Measurements from ENCODE around the gene SACS.

The SACS gene

DNA sequence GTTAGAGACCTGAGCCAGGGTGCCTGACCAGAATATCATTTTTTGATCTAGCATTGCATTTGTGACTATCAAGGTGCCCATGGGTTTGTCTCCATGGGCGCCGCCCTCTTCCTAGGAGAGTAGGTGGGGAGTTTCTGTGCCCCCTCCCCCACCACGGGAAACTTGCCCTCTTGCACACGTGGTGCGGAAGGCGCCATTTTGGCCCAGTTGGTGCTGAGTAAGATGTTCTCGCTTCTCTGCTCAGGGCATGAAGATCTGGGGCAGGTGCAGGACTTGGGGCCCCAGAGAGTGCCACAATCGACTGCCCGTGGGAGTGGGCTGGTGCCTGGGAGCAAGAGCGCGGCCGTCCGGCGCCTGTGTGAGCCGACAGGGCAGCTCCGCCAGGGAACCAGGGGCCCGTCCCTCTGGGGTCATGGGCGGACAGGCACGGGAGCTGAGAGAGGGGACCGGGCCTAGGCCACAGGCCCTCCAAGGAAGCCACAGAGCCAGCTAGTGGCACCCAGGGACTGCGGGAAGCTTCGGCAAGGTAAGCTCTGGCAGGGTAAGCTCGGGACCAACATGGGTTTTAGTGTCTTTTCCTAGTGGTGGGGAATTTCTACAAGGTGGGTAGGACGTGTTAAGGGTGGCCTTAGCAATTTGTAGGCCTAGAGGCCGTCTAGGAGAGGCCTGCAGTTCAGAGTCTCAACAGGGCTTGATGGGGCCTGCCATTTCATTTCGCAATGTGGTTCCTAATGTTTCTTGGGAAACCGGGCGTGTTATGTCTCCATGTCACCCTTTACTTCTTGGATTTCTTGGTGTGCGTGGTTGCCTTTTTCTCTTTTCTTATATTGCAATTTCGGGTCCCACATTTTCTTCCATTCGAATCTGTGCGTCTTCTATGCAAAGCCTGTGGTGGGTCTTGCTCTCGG, 14.5 kb downstream of the SACS start:
- Histone ChIP-seq H3K9ac (ENCODE audit: low read length) (no peak overlapping the region), H3K9me2 (ENCODE audit: low read depth, low read length) (no peaks in the 10 kb centered on the region), H3K27me3 (ENCODE audit: insufficient read depth, low read length) (no peaks in the 10 kb centered on the region), H3K4me3 (ENCODE audit: low read depth, low read length, poor library complexity, severe bottlenecking) (no peak overlapping the region), H3K27ac (ENCODE audit: low read depth, low read length, poor library complexity, severe bottlenecking) (no peak overlapping the region), H3K36me3 (ENCODE audit: insufficient read depth, low read length) (no peaks in the 10 kb centered on the region), H3F3A (ENCODE audit: insufficient read depth, low read length) (no peaks in the 10 kb centered on the region), H4K20me1 (ENCODE audit: insufficient read depth, low read length) (no peaks in the 10 kb centered on the region), H3K79me2 (ENCODE audit: insufficient read depth, low read length) (no peaks in the 10 kb centered on the region), H2AFZ (ENCODE audit: low read length) (no peak overlapping the region), H3K4me1 (ENCODE audit: insufficient read depth, low read length, severe bottlenecking) (no peaks in the 10 kb centered on the region), H3K9me3 (ENCODE audit: low read length) (no peaks in the 10 kb centered on the region), H3K4me2 (ENCODE audit: low read length) (no peak overlapping the region)
- no peak for TF ChIP-seq EZH2 (IDR thresholded peaks at IDR 0.05; ENCODE audit: borderline replicate concordance, low read length)
- TF ChIP-seq, protein P1, sequence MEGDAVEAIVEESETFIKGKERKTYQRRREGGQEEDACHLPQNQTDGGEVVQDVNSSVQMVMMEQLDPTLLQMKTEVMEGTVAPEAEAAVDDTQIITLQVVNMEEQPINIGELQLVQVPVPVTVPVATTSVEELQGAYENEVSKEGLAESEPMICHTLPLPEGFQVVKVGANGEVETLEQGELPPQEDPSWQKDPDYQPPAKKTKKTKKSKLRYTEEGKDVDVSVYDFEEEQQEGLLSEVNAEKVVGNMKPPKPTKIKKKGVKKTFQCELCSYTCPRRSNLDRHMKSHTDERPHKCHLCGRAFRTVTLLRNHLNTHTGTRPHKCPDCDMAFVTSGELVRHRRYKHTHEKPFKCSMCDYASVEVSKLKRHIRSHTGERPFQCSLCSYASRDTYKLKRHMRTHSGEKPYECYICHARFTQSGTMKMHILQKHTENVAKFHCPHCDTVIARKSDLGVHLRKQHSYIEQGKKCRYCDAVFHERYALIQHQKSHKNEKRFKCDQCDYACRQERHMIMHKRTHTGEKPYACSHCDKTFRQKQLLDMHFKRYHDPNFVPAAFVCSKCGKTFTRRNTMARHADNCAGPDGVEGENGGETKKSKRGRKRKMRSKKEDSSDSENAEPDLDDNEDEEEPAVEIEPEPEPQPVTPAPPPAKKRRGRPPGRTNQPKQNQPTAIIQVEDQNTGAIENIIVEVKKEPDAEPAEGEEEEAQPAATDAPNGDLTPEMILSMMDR (IDR thresholded peaks at IDR 0.05; ENCODE audit: low read length) = no peak

DNA sequence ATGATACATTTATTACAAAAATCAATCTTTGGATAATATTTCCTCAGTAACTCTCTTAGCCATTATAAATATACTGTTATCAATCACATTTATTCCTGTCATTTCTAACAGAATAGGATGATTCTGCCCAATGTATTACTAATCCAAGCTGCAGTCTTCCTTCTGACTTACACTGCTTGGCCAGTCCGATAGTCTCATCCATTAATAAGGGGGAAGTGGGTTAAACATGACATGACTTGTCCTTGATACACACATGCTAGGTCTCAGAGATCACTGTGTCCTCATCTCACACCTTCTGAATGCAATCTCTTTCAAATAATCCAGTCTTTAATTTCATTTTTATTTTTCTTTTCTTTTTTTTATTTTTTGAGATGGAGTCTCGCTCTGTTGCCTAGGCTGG, 18.8 kb downstream of the SACS start:
- H3K27ac ChIP-seq (ENCODE audit: low read depth, low read length, poor library complexity, severe bottlenecking) = no peak overlapping the region
- no peaks in the 10 kb centered on the region for H3K79me2 ChIP-seq (ENCODE audit: insufficient read depth, low read length)
- no peak for TF ChIP-seq EZH2 (IDR thresholded peaks at IDR 0.05; ENCODE audit: borderline replicate concordance, low read length)
- TF ChIP-seq, protein P1 (IDR thresholded peaks at IDR 0.05; ENCODE audit: low read length) = no peak
- no peak overlapping the region for H2AFZ ChIP-seq (ENCODE audit: low read length)
- no peak overlapping the region for H3K4me2 ChIP-seq (ENCODE audit: low read length)
- no peaks in the 10 kb centered on the region for H3F3A ChIP-seq (ENCODE audit: insufficient read depth, low read length)
- no peaks in the 10 kb centered on the region for H3K27me3 ChIP-seq (ENCODE audit: insufficient read depth, low read length)
- no peaks in the 10 kb centered on the region for H3K4me1 ChIP-seq (ENCODE audit: insufficient read depth, low read length, severe bottlenecking)
- H4K20me1 ChIP-seq (ENCODE audit: insufficient read depth, low read length) = no peaks in the 10 kb centered on the region
- no peaks in the 10 kb centered on the region for H3K36me3 ChIP-seq (ENCODE audit: insufficient read depth, low read length)
- no peak overlapping the region for H3K9ac ChIP-seq (ENCODE audit: low read length)
- H3K4me3 ChIP-seq (ENCODE audit: low read depth, low read length, poor library complexity, severe bottlenecking) = no peak overlapping the region
- H3K9me2 ChIP-seq (ENCODE audit: low read depth, low read length) = no peaks in the 10 kb centered on the region
- no peaks in the 10 kb centered on the region for H3K9me3 ChIP-seq (ENCODE audit: low read length)

DNA sequence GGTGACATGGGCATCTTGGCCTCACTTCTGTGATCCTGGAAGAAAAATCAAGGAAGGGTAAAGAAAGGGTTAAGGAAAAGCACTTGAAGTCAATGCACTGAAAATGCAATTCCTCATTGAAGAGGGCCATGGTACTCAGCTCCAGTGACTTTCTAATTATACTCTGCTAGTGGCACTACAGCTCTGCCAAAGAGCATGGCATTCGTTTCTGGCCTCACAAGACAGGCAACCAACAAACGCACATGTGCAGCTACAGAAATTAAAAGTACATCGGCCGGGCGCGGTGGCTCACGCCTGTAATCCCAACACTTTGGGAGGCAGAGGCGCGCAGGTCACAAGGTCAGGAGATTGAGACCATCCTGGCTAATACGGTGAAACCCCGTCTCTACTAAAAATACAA, 21.8 kb downstream of the SACS start:
- TF ChIP-seq EZH2 (IDR thresholded peaks at IDR 0.05; ENCODE audit: borderline replicate concordance, low read length) = no peak
- TF ChIP-seq, protein P1 (IDR thresholded peaks at IDR 0.05; ENCODE audit: low read length) = no peak
- no peak overlapping the region for H3K27ac ChIP-seq (ENCODE audit: low read depth, low read length, poor library complexity, severe bottlenecking)
- no peaks in the 10 kb centered on the region for H3K4me1 ChIP-seq (ENCODE audit: insufficient read depth, low read length, severe bottlenecking)
- no peak overlapping the region for H3K4me2 ChIP-seq (ENCODE audit: low read length)
- no peaks in the 10 kb centered on the region for H3K79me2 ChIP-seq (ENCODE audit: insufficient read depth, low read length)
- H3K9ac ChIP-seq (ENCODE audit: low read length) = no peak overlapping the region
- H3K9me2 ChIP-seq (ENCODE audit: low read depth, low read length) = no peaks in the 10 kb centered on the region
- H2AFZ ChIP-seq (ENCODE audit: low read length) = no peak overlapping the region
- no peaks in the 10 kb centered on the region for H3K9me3 ChIP-seq (ENCODE audit: low read length)
- no peaks in the 10 kb centered on the region for H3F3A ChIP-seq (ENCODE audit: insufficient read depth, low read length)
- no peaks in the 10 kb centered on the region for H4K20me1 ChIP-seq (ENCODE audit: insufficient read depth, low read length)
- H3K27me3 ChIP-seq (ENCODE audit: insufficient read depth, low read length) = no peaks in the 10 kb centered on the region
- no peaks in the 10 kb centered on the region for H3K36me3 ChIP-seq (ENCODE audit: insufficient read depth, low read length)
- no peak overlapping the region for H3K4me3 ChIP-seq (ENCODE audit: low read depth, low read length, poor library complexity, severe bottlenecking)

Measured in OCI-LY1 (cell line).